HG02973 (cell line): ENCODE data around the gene RPS6KA2.

Source experiments
- ATAC-seq: cut with Tn5 transposase; IDR thresholded peaks from one replicate; pipeline ENCODE4 v1.9.1; 2021; ENCODE audit warnings: moderate library complexity; ENCODE audit not compliant: unreplicated experiment

RPS6KA2 gene

GRCh38 chr6:166616261-166617238 lies 10.5 kb downstream of the RPS6KA2 start:
- ATAC-seq = no peak

DNA sequence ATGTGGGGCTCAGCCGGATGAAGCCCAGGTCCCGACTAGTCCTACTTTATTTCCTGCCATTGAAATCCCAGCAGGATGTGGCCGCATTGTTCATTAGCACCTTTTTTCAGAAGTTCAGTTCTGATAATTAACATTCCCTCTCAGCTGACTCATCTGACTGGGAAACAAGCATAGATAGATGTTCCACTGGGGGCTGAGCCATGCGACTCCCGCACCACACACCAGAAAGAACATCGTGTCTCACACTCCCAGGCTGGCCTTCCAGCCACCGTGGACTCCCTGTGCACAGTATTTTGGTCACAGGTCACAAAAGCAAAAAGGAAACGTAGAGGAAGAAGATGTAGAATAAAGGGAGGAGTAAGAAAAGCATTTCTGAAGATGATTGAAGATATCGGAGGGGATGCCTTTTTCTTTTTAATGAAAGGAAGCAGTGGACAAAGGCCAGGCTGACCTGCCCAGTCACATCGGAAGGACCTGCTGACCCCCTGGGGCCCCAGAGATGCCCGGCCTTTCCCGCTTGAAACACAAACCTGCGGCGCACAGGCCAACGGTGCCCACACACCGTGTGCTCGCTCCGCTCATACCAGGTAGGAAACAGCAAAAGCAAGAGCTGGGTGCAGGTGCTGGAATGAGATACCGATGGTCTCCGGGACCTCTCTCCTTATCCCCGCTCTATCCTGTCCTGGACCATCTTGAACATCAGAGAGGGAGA lies 11.8 kb downstream of the RPS6KA2 start:
- no peak for ATAC-seq

GRCh38 chr6:166614589-166614988 lies 12.5 kb downstream of the RPS6KA2 start:
- ATAC-seq = no peak

DNA sequence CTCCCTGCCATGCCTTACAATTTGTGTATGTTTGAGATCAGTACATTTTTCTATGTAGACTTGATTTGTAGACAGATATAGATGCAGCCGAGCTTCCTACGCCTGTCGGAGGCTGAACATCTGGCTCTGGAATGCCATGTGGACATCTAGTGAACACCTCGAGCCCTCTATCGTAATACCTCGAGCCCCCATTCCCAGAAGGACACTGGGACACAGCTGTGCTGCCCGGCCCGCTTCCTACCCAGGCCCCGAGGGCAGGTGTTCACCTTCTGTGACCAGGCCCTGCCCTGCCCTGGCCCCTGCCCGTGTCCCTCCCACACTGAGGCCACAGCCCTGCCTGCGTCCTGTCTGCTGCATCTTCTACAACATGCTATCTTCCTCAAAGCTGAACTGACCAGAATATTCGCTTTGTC lies 12.9 kb downstream of the RPS6KA2 start:
- ATAC-seq = no peak

DNA sequence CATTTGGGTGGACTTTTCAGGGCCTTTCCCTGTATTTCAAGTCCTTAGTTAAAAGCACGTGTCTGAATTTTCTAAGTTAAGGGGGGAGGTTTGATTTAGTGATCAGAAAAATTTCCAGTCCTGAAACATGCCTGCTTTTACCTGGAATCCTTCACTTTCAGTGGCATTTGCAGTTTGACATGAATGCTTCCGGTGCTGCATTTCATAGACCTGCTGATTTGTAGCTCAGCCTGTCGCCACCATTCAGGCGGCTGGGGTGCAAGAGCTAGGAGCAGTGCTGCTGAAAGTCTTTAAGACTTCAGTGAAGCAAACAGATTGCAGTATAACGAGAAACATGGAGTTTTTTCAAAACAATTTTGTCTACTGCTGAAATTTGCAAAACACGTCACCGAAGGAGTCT lies 14.0 kb downstream of the RPS6KA2 start:
- ATAC-seq = no peak

DNA sequence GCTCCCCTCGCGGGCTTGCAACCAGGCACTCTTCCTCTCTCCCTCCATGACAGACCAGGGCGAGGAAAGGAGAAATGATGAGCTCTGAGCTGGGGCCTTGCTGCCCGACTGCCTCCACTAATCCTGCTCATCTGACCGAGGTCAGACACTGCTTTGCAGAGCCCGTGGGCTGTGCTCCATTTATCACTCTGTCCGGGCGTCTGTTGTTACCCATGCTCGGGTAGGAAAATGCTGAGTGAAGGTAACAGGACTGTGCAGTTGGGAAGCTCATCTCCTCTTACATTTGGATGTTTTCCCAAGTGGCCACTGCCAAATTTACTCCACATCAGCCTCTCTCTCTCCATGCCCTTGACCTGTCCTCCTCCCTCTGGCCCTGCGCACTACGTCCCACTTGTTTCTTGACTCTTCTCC lies 14.6 kb downstream of the RPS6KA2 start:
- no peak for ATAC-seq

GRCh38 chr6:166611631-166612030 lies 15.4 kb downstream of the RPS6KA2 start:
- no peak for ATAC-seq

- ATAC-seq = no peak
Measured at GRCh38 chr6:166610069-166610468, 17.0 kb downstream of the RPS6KA2 start.

DNA sequence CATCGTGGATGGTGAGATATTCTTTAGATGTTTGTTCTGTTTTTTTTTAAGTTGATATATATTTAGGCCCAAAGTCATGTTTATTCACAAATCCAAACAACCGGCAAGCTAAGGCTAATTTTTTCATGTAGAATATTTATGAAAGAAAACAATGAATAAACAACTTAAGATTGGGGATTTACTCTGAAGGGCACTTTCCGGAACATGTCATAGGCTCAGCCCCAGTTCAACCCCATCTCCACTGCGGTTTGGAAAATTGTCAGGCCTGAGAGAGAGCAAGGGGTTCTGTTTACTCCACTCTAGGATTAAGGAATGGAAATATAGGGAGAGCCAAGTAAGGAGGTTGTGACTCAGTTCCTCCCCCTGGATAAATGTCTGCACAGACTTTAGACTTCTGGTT lies 18.3 kb downstream of the RPS6KA2 start:
- ATAC-seq = no peak

DNA sequence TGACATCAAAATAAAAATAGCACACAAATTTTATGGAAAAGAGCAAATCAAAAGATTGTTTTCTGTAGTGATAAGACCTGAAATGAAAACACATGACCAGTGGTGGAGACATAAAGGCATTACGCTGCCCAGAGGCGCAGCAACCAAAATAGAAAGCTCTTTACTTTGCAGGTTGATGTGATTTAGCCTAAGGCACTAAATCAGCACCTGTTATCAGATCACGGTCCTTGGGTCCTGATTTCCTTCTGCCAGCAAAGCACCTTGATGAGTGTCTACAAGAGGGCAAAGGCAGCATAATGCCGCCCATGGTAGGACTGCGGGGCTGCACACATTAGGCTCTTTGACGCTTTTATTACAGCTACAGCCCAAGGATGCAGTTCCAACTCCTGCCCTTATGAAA lies 21.3 kb downstream of the RPS6KA2 start:
- ATAC-seq = no peak

DNA sequence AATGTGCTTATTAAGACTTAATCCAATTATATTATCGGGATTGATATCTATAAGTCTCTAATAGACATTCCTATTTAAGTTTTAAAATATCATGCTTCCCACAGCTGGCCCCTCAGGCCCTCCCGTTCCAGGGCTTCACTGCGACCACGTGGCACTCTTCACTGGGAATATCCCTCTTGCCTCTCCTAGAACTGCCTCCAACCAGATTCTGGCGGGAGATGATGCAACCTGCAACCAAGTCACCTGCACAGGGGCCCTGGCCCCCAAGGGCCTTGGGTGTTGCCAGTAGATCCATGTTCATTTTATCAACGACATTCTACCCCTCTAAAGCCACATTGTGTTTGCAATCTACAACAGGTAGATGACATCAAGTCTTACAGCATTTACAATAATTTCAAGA lies 22.1 kb downstream of the RPS6KA2 start:
- no peak for ATAC-seq

- no peak for ATAC-seq
Measured at GRCh38 chr6:166604328-166604727, 22.7 kb downstream of the RPS6KA2 start.

DNA sequence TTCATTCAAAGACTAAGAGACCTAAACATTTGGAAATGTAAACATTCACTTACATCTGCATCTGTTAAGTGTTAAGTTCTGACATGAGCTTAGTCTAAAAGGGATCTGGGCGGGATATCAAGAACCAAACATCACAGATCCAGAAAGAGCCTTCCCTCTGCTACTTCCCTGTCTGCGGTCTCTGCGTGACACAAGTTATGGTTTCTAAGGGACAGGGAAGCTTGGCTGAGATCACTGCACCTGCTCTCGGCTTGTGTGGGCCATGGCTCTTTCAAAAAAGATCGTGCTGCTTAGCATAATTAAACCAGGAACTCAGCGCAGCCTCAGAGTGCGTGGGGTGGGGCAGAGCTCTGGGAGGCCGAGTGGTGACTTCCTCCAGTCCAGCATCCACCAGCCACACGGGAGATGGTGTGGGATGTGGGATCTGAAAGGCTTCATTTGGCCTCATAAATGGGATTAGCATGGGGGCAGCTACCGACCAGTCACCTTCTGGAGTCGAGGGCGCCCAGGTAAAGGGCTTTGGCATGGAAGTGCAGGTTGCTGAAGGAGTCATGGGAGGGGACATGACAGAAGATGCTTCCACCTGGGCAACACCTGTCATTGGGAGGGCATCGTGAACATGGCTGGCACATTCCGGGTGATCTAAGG lies 23.9 kb downstream of the RPS6KA2 start:
- ATAC-seq = no peak

DNA sequence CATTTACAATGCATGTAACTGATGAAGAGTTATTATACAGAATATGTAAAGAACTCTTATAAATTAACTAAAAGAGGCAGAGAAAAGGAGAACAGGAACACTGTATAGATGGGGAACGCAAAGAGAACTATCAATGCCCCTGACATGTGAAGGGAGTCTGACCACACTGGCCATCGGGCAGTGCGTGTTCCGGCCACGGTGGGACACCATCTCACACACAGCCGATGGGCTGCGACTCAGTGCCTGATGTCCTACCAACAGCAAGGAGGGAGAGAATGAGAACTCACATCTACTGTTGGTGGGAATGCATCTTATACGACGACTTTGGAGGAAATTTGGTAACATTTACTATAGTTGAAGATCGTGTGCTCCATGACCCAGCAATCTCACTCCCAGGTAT lies 25.1 kb downstream of the RPS6KA2 start:
- ATAC-seq = no peak

DNA sequence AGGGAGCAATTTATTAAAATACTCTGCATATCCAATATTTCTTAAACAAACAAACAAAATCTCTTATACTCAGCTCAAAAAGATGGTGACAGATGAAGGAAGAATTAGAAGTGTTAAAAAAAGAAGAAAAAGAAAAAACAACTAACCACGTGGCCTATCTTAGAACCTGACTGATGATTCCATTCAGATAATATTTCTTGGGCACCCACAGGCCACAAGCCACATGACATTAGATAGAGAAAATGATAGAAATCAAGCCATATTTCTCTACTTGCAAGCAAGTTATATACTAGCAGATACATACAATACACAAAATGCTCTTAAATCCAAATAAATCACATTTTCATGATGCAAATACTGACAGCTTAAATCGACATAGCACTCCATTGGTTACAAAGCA lies 26.1 kb downstream of the RPS6KA2 start:
- no peak for ATAC-seq

DNA sequence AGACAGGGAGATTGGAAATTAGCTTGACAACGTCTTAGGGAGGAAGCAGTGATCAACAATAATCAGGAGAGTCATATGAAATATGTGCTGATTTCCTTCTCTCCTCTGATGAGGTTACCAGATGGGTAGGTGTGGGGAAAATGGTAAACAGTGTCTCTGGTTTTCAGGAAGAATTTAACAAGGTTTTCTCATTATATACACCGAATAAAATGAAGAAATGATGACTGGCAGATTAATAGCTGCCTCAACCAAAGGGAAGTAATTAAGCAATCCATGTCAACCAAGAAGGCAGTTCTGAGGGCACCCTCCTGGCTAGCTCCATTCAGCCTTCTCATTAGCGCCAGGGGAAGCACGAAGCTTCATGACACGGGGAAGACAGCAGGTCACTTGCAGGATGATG lies 27.8 kb downstream of the RPS6KA2 start:
- ATAC-seq = no peak

GRCh38 chr6:166598441-166599138 lies 28.5 kb downstream of the RPS6KA2 start:
- ATAC-seq = no peak

DNA sequence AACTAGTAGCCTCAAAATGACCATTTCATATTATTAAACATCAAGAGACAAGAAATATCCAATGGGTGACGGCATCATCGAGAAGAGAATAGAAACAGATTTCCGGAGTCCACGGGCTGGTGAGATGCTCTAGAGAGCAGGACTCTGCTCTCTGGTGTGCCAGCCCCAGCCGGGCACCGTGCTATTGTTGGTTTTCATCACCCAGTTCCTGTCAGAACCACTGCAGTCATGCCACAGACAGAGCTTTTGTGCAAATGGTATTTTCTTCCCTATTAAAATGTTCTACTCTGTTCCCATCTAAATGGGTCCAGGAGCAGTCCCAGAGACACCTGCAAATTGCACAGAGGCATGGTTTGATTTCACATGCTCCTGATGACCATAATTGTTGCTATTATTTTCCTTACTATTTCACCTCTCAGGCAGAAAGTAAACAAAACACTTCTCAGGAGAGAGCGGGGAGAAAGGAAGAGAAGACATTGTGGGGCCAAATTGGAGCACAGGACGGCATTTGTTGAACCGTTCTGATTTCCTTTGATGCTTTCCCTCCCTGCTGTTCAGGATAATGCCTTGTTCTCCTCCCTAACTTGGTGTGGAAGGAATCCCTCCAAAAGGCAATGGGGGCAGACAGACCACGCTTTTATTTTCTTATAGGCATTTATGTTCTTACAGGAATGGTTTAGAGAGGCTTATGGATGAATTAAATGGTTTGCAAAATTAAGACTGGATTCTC lies 29.2 kb downstream of the RPS6KA2 start:
- no peak for ATAC-seq

- ATAC-seq = no peak
Measured at GRCh38 chr6:166596776-166597507, 30.1 kb downstream of the RPS6KA2 start.

GRCh38 chr6:166595949-166596348 lies 31.1 kb downstream of the RPS6KA2 start:
- ATAC-seq = no peak
